HEK293 (cell line): ENCODE measurements around the gene FXYD5.

ENCODE experiments used
- CTCF ChIP-seq: fragments of 450-650 bp; formaldehyde crosslinking; IDR thresholded peaks from 2 replicates; pipeline ENCODE4 v1.5.1; 2016; ENCODE audit warnings: missing biosample characterization, missing genetic modification characterization
- HOXA7 ChIP-seq: sonication (generic); formaldehyde crosslinking; IDR thresholded peaks from 2 replicates; pipeline ENCODE4 v1.8.1; 2022; ENCODE audit warnings: missing genetic modification reagents, borderline replicate concordance
- ZBTB7A ChIP-seq: fragments of 450-650 bp; formaldehyde crosslinking; IDR thresholded peaks from 2 replicates; pipeline ENCODE4 v1.5.1; 2016; ENCODE audit warnings: low read depth, missing biosample characterization, missing genetic modification characterization
- ZNF140 ChIP-seq: fragments of 450-650 bp; formaldehyde crosslinking; IDR thresholded peaks from 2 replicates; pipeline ENCODE4 v1.5.1; 2016; ENCODE audit warnings: missing biosample characterization, missing genetic modification characterization
- ZNF169 ChIP-seq: fragments of 450-650 bp; formaldehyde crosslinking; IDR thresholded peaks from 2 replicates; pipeline ENCODE4 v1.5.1; 2016; ENCODE audit warnings: missing biosample characterization, missing genetic modification characterization
- ZNF274 ChIP-seq, 2 experiments: fragments of 200-500 bp in 1 of 2; fragments of 450-650 bp in 1 of 2; sonication (Bioruptor generic) in 1 of 2; formaldehyde crosslinking in 1 of 2; IDR thresholded peaks; 2 replicates each; pipeline versions ENCODE4 v1.5.1 to v1.6.1; 2014 to 2016; ENCODE audit warnings: borderline replicate concordance in 1 of 2, inconsistent platforms in 1 of 2, low read length in 1 of 2, missing biosample characterization in 1 of 2, missing genetic modification characterization in 1 of 2
- ZNF37A ChIP-seq: fragments of 450-650 bp; IDR thresholded peaks from 2 replicates; pipeline ENCODE4 v1.5.1; 2018; ENCODE audit warnings: missing biosample characterization, missing genetic modification characterization
- ZNF626 ChIP-seq: fragments of 450-650 bp; sonication (Bioruptor Pico); formaldehyde crosslinking; IDR thresholded peaks from 2 replicates; pipeline ENCODE4 v1.5.1; 2018; ENCODE audit warnings: missing biosample characterization, missing genetic modification characterization, inconsistent platforms

- TF ChIP-seq ZNF169 (tag by site-specific recombination) (no peak), ZNF274 (IDR thresholded peaks at IDR 0.05; ENCODE audit: low read length) (no peak), ZNF274 (tag by site-specific recombination; IDR thresholded peaks at IDR 0.05; ENCODE audit: borderline replicate concordance) (no peak), ZNF140 (no peak), CTCF (tag by site-specific recombination) (no peak), ZNF626 (tag by site-specific recombination) (no peak), HOXA7 (CRISPR knock-in tag) (no peak), ZBTB7A (tag by site-specific recombination) (no peak), ZNF37A (tag by site-specific recombination) (no peak)
These were observed 53.6 kb downstream of the FXYD5 start for GRCh38 chr19:35208121-35208520.
